Measurements from ENCODE around the gene TMEM200B. TPM values are rescaled to one million over a fixed set of nuclear protein-coding genes. Genes with fewer than 3 reads are reported as not detected.
A peak's percentile ranks its signal among the peaks of the same experiment; 100 is the strongest.
"Not testable (repeated sequence)": the region's sequence is repeated elsewhere in the genome, so short reads cannot be mapped to it uniquely, and the experiment has no call there.

The TMEM200B gene
- polyA plus RNA-seq, 1 donor from 2014 or later = 0.33 TPM

- Mint-ChIP-seq H3K27ac (no peak overlapping the region), H3K4me3 (peak overlapping the region; percentile 60 to 87 (median 81)), H3K9me3 (no peaks in the 10 kb centered on the region), H3K27me3 (peaks cover 18% of the 10 kb centered on the region), H3K36me3 (no peaks in the 10 kb centered on the region), H3K4me1 (peaks cover 0 to 7% (median 4%) of the 10 kb centered on the region in 3 donors)
These were observed 898 bp upstream of the TMEM200B start for GRCh38 chr1:29124366-29125236.

- no peaks in the 10 kb centered on the region for H3K36me3 Mint-ChIP-seq
These were observed 433 bp downstream of the TMEM200B start for GRCh38 chr1:29123053-29123886.

GRCh38 chr1:29122682-29123052, 1.0 kb downstream of the TMEM200B start:
- Mint-ChIP-seq H3K9me3 (no peaks in the 10 kb centered on the region), H3K4me3 (peak overlapping the region; percentile 62 to 91 (median 81)), H3K27ac (no peak overlapping the region), H3K27me3 (peaks cover 15% of the 10 kb centered on the region), H3K36me3 (no peaks in the 10 kb centered on the region), H3K4me1 (peaks cover 0 to 7% (median 2%) of the 10 kb centered on the region in 3 donors)

More at GRCh38 chr1:29123053-29123886, 433 bp downstream of the TMEM200B start:
- peaks cover 0 to 7% (median 4%) of the 10 kb centered on the region in 3 donors for H3K4me1 Mint-ChIP-seq
- H3K27ac Mint-ChIP-seq = peak overlapping the region in 1 of 3 donors; percentile 3
- H3K4me3 Mint-ChIP-seq = peak overlapping the region; percentile 62 to 91 (median 81)
- H3K9me3 Mint-ChIP-seq = no peaks in the 10 kb centered on the region
- H3K27me3 Mint-ChIP-seq = peaks cover 17% of the 10 kb centered on the region

GRCh38 chr1:29121936-29122681, 1.6 kb downstream of the TMEM200B start:
- Mint-ChIP-seq H3K27ac (no peak overlapping the region), H3K4me3 (peak overlapping the region in 2 of 4 donors; percentile 60 to 75), H3K27me3 (peaks cover 15% of the 10 kb centered on the region), H3K4me1 (peaks cover 0 to 7% (median 2%) of the 10 kb centered on the region in 3 donors), H3K9me3 (no peaks in the 10 kb centered on the region), H3K36me3 (no peaks in the 10 kb centered on the region)

GRCh38 chr1:29121516-29121935, 2.2 kb downstream of the TMEM200B start:
- no peak overlapping the region for H3K27ac Mint-ChIP-seq
- no peaks in the 10 kb centered on the region for H3K9me3 Mint-ChIP-seq
- H3K27me3 Mint-ChIP-seq = peaks cover 15% of the 10 kb centered on the region
- H3K4me1 Mint-ChIP-seq = peaks cover 0 to 7% (median 2%) of the 10 kb centered on the region in 3 donors
- H3K36me3 Mint-ChIP-seq = no peaks in the 10 kb centered on the region
- peak overlapping the region in 1 of 4 donors; percentile 60 for H3K4me3 Mint-ChIP-seq

GRCh38 chr1:29120947-29121485, 2.7 kb downstream of the TMEM200B start:
- no peak overlapping the region for H3K27ac Mint-ChIP-seq
- H3K36me3 Mint-ChIP-seq = no peaks in the 10 kb centered on the region
- no peaks in the 10 kb centered on the region for H3K9me3 Mint-ChIP-seq
- peaks cover 13% of the 10 kb centered on the region for H3K27me3 Mint-ChIP-seq
- H3K4me3 Mint-ChIP-seq = peak overlapping the region in 2 of 4 donors; percentile 43 to 71
- H3K4me1 Mint-ChIP-seq = peaks cover 0 to 6% (median 2%) of the 10 kb centered on the region in 3 donors

- Mint-ChIP-seq H3K9me3 (no peaks in the 10 kb centered on the region), H3K27ac (peak overlapping the region in 2 of 3 donors; percentile 73 to 83), H3K27me3 (peaks cover 8% of the 10 kb centered on the region), H3K4me1 (peaks cover 0 to under 1% (median 0%) of the 10 kb centered on the region in 3 donors), H3K36me3 (peaks cover 2% of the 10 kb centered on the region), H3K4me3 (peak overlapping the region in 2 of 4 donors; percentile 21 to 71)
These were observed 3.3 kb downstream of the TMEM200B start for GRCh38 chr1:29120367-29120766.

- Mint-ChIP-seq H3K9me3 (no peaks in the 10 kb centered on the region), H3K27me3 (peaks cover 8% of the 10 kb centered on the region), H3K4me3 (peak overlapping the region in 1 of 4 donors; percentile 71), H3K27ac (peak overlapping the region in 2 of 3 donors; percentile 17 to 83), H3K4me1 (no peaks in the 10 kb centered on the region), H3K36me3 (peaks cover 3% of the 10 kb centered on the region)
These were observed 4.4 kb downstream of the TMEM200B start for GRCh38 chr1:29119121-29119929.

GRCh38 chr1:29117381-29117780, 6.3 kb downstream of the TMEM200B start:
- H3K4me1 Mint-ChIP-seq = no peaks in the 10 kb centered on the region
- no peaks in the 10 kb centered on the region for H3K9me3 Mint-ChIP-seq
- peaks cover 4% of the 10 kb centered on the region for H3K27me3 Mint-ChIP-seq
- H3K36me3 Mint-ChIP-seq = peaks cover 3% of the 10 kb centered on the region
- H3K27ac Mint-ChIP-seq = no peak overlapping the region
- no peak overlapping the region for H3K4me3 Mint-ChIP-seq

GRCh38 chr1:29114654-29115053, 9.0 kb downstream of the TMEM200B start:
- no peaks in the 10 kb centered on the region for H3K4me1 Mint-ChIP-seq

GRCh38 chr1:29113413-29114117, 10.1 kb downstream of the TMEM200B start:
- H3K9me3 Mint-ChIP-seq = no peaks in the 10 kb centered on the region
- no peak overlapping the region for H3K27ac Mint-ChIP-seq
- no peaks in the 10 kb centered on the region for H3K27me3 Mint-ChIP-seq
- no peak overlapping the region for H3K4me3 Mint-ChIP-seq
- H3K36me3 Mint-ChIP-seq = peaks cover 6% of the 10 kb centered on the region
- no peaks in the 10 kb centered on the region for H3K4me1 Mint-ChIP-seq

More at GRCh38 chr1:29114654-29115053, 9.0 kb downstream of the TMEM200B start:
- Mint-ChIP-seq H3K27me3 (no peaks in the 10 kb centered on the region), H3K9me3 (no peaks in the 10 kb centered on the region), H3K27ac (peak overlapping the region in 1 of 3 donors; percentile 74), H3K4me3 (no peak overlapping the region), H3K36me3 (peaks cover 6% of the 10 kb centered on the region)

GRCh38 chr1:29112705-29113412, 10.8 kb downstream of the TMEM200B start:
- no peaks in the 10 kb centered on the region for H3K9me3 Mint-ChIP-seq
- H3K4me3 Mint-ChIP-seq = no peak overlapping the region
- no peaks in the 10 kb centered on the region for H3K4me1 Mint-ChIP-seq
- no peaks in the 10 kb centered on the region for H3K27me3 Mint-ChIP-seq
- no peak overlapping the region for H3K27ac Mint-ChIP-seq
- H3K36me3 Mint-ChIP-seq = peaks cover 6% of the 10 kb centered on the region

- H3K27me3 Mint-ChIP-seq, H3K9me3 Mint-ChIP-seq, H3K36me3 Mint-ChIP-seq, H3K4me1 Mint-ChIP-seq, H3K4me3 Mint-ChIP-seq, H3K27ac Mint-ChIP-seq: not testable (repeated sequence)
These were observed 15.7 kb downstream of the TMEM200B start for GRCh38 chr1:29108041-29108440.
